ENCODE data around the gene MMAB. TPM values are rescaled to one million over a fixed set of nuclear protein-coding genes. Genes with fewer than 3 reads are reported as not detected.

MMAB gene
- total RNA-seq, 1 experiment from 2014 or later: 34.9 TPM

- Histone ChIP-seq H3K4me3 (replicated peaks in 1 of 2; ENCODE audit: low read depth in 1 of 2, low read length in 2 of 2) (no peak overlapping the region), H3K9me2 (ENCODE audit: insufficient read depth) (no peaks in the 10 kb centered on the region), H3K27me3 (ENCODE audit: insufficient read depth, low read length) (peaks cover 32% of the 10 kb centered on the region; the same call in 1 of the 2 replicates), H4K20me1 (ENCODE audit: insufficient read depth) (no peaks in the 10 kb centered on the region), H3K9ac (ENCODE audit: low read length) (no peak overlapping the region), H3K9me3 (ENCODE audit: control insufficient read depth in 1 of 2, insufficient read depth in 1 of 2, low read depth in 1 of 2, low read length in 2 of 2) (no peaks in the 10 kb centered on the region), H2AFZ (ENCODE audit: low read depth, low read length, poor library complexity, severe bottlenecking) (no peak overlapping the region), H3K79me2 (ENCODE audit: insufficient read depth, low read length) (no peaks in the 10 kb centered on the region), H3K36me3 (ENCODE audit: control insufficient read depth in 1 of 2, insufficient read depth in 2 of 2, low read length in 2 of 2) (no peaks in the 10 kb centered on the region), H3K27ac (ENCODE audit: low read depth, low read length) (no peak overlapping the region), H3K4me2 (ENCODE audit: low read length) (no peak overlapping the region), H3K4me1 (ENCODE audit: control insufficient read depth in 1 of 2, insufficient read depth in 2 of 2, low read length in 2 of 2) (no peaks in the 10 kb centered on the region)
- ChIA-PET CTCF (interaction anchor here (1.4 kb wide), 1 partner anchor 20 kb away, joined by 3 read pairs; no protein-coding TSS in a partner anchor), POLR2A (interaction anchor here (0.5 kb wide), 1 partner anchor 11 kb away, joined by 3 read pairs; no protein-coding TSS in a partner anchor), RAD21 (ENCODE audit: low non-redundant PET in 1 of 2, low total read pairs in 2 of 2, uncharacterized antibody in 2 of 2, unreplicated experiment in 2 of 2) (no interaction called here)
- intact Hi-C loops (cut with micrococcal nuclease): no loop called here
- DNase-seq (ENCODE audit: low read depth, low spot score) (no peak), ATAC-seq (no peak)
- TF ChIP-seq ZNF274 (IDR thresholded peaks at IDR 0.05; ENCODE audit: low read depth, low read length): no peak
- TF ChIP-seq SP1 (IDR thresholded peaks at IDR 0.05; ENCODE audit: low read depth): no peak
- no peak for TF ChIP-seq TCF7L2 (IDR thresholded peaks at IDR 0.05; ENCODE audit: borderline replicate concordance, extremely low read depth, insufficient read depth, insufficient read length)
- no peak for TF ChIP-seq CBX3 (IDR thresholded peaks at IDR 0.05; ENCODE audit: low read depth)
- no peak for TF ChIP-seq REST (IDR thresholded peaks at IDR 0.05; ENCODE audit: low read depth)
- TF ChIP-seq CEBPB (IDR thresholded peaks at IDR 0.05; ENCODE audit: low read depth): no peak
- no peak for TF ChIP-seq EZH2phosphoT487 (IDR thresholded peaks at IDR 0.05; ENCODE audit: borderline replicate concordance)
- TF ChIP-seq SIN3A (IDR thresholded peaks at IDR 0.05; ENCODE audit: low read depth): no peak
- no peak for TF ChIP-seq RAD21 (IDR thresholded peaks at IDR 0.05; ENCODE audit: low read depth)
- TF ChIP-seq ZBTB33 (IDR thresholded peaks at IDR 0.05; ENCODE audit: extremely low read depth, insufficient replicate concordance, low read length): no peak
- TF ChIP-seq YY1 (IDR thresholded peaks at IDR 0.05; ENCODE audit: extremely low read depth, insufficient replicate concordance, low read depth, low read length): no peak
- no peak for TF ChIP-seq EGR1 (IDR thresholded peaks at IDR 0.05; ENCODE audit: low read depth)
- TF ChIP-seq ELF1 (IDR thresholded peaks at IDR 0.05; ENCODE audit: borderline replicate concordance, low read depth): no peak
- no peak for TF ChIP-seq FOSL1 (IDR thresholded peaks at IDR 0.05; ENCODE audit: low read depth)
- BruUV-seq (replicated peaks): no TSS peak
These were observed 44.8 kb upstream of the MMAB start for GRCh38 chr12:109618082-109618481.
